Muscle layer of duodenum (tissue), 2 donors: Measurements from ENCODE around the gene PYGB.
A peak's percentile ranks its signal among the peaks of the same experiment; 100 is the strongest.
"Not testable (repeated sequence)": the region's sequence is repeated elsewhere in the genome, so short reads cannot be mapped to it uniquely, and the experiment has no call there.

Source experiments
- H3K27ac ChIP-seq: one replicate; pipeline ENCODE4 v1.7.0; 2013; ENCODE audit warnings: mild to moderate bottlenecking, low read length
- H3K27me3 ChIP-seq: one replicate; pipeline ENCODE4 v1.7.0; 2013; ENCODE audit warnings: low read depth, mild to moderate bottlenecking, control low read depth, low read length
- H3K36me3 ChIP-seq, 2 donors: one replicate each; pipeline ENCODE4 v1.7.0; 2013; ENCODE audit warnings: low read length in 2 of 2, control low read depth in 1 of 2, mild to moderate bottlenecking in 1 of 2; ENCODE audit not compliant: insufficient read depth in 2 of 2, control insufficient read depth in 1 of 2
- H3K4me1 ChIP-seq, 2 donors: one replicate each; pipeline ENCODE4 v1.7.0; 2013; ENCODE audit warnings: low read length in 2 of 2, mild to moderate bottlenecking in 2 of 2, control low read depth in 1 of 2, moderate library complexity in 1 of 2; ENCODE audit not compliant: insufficient read depth in 2 of 2, control insufficient read depth in 1 of 2
- H3K4me3 ChIP-seq, 2 donors: one replicate each; pipeline ENCODE4 v1.7.0; 2013; ENCODE audit warnings: low read length in 2 of 2, low read depth in 1 of 2, mild to moderate bottlenecking in 1 of 2
- H3K9me3 ChIP-seq, 2 donors: one replicate each; pipeline ENCODE4 v1.7.0; 2013; ENCODE audit warnings: low read length in 2 of 2, control low read depth in 1 of 2, mild to moderate bottlenecking in 1 of 2; ENCODE audit not compliant: control insufficient read depth in 1 of 2
- donor health status: healthy.

The PYGB gene

GRCh38 chr20:25308083-25308491 is 60.2 kb downstream of the PYGB start:
- no peaks in the 10 kb centered on the region for H3K27me3 ChIP-seq
- peaks cover 3 to 10% of the 10 kb centered on the region in 2 donors for H3K36me3 ChIP-seq
- no peaks in the 10 kb centered on the region for H3K9me3 ChIP-seq
- H3K27ac ChIP-seq: no peak overlapping the region
- peaks cover 16 to 22% of the 10 kb centered on the region in 2 donors for H3K4me1 ChIP-seq
- H3K4me3 ChIP-seq: no peak overlapping the region

DNA sequence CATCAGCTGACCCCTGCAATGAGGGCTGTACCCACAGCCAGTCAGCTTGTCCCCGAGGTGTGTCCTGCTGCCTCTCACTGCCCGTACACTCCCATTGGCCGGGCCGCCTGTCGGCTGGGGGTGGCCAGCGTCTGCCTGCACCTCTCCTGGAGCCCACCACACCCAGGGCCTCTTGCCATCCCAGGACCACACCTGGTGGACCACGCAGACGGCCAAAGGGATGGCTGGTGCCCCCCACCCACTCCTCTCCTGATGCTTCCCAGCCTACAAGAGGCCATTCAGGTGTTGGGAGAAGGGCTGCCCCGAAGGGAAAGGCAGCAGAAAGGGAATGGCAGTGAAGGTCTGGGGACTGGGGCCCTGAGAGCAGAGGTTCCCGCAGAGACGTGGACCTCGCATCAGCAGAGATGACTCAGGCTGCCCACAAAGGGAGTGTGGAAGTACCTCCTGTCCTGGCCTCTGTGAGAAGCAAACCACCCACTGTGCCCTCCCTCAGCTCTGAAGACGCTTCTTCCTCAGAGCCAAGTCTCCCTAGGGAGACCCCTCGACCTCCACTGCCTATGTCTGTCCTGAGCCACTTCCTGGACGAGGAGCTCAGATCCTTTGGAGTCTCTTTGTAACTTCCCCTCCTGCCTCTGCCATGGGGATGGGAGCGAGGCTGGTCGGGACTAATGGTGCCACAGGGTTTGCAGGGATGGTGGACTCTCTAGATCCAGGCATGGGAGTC is 60.9 kb downstream of the PYGB start:
- peaks cover 16 to 22% of the 10 kb centered on the region in 2 donors for H3K4me1 ChIP-seq
- H3K9me3 ChIP-seq: no peaks in the 10 kb centered on the region
- H3K27me3 ChIP-seq: no peaks in the 10 kb centered on the region
- peaks cover 3 to 4% of the 10 kb centered on the region in 2 donors for H3K36me3 ChIP-seq
- no peak overlapping the region for H3K4me3 ChIP-seq
- H3K27ac ChIP-seq: peak overlapping the region; percentile 90

DNA sequence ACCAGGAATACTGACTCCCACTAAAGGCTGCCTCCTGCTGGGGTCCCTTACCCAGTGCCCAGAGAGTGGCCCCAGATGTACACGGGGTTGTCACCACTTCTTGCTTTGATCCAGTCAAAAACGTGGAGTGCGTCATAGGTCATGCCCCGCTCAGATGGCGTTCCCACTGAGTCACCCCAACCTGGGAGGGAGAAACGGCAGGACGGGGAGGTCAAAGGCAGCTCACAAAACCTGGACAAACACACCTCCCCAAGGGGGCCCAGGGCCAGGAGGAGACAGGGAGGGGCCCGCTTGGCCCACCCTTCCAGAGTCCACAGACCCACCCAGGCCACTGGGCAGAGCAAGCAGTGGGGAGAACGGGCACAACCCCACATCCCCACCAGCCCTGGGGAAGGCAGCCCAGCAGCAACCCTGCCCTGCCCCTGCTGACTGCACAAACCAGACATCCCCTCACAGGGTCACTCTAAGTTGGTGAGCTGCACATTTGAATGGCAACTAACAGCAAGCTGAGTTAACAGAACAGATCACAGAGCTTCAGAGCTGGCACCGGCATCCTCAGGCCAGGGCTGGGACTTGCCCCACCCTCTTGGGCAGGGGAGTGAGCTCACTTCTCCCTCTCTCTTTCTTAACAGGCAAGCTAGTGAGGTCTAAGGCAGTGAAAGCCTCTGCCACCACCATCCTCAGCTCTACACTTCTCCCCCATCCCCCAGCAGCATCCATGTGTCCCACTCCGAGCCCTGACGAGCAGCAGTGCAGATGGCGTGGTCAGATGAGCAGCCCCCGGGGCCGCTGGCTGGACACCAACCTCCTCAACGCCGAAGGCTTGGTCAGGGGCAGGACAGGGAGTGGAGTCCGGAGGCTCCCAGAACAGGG is 61.7 kb downstream of the PYGB start:
- Histone ChIP-seq H3K9me3 (no peaks in the 10 kb centered on the region), H3K4me1 (peaks cover 16 to 22% of the 10 kb centered on the region in 2 donors), H3K4me3 (no peak overlapping the region), H3K27ac (peak overlapping the region; percentile 90), H3K27me3 (no peaks in the 10 kb centered on the region), H3K36me3 (peaks cover 3 to 5% of the 10 kb centered on the region in 2 donors)

DNA sequence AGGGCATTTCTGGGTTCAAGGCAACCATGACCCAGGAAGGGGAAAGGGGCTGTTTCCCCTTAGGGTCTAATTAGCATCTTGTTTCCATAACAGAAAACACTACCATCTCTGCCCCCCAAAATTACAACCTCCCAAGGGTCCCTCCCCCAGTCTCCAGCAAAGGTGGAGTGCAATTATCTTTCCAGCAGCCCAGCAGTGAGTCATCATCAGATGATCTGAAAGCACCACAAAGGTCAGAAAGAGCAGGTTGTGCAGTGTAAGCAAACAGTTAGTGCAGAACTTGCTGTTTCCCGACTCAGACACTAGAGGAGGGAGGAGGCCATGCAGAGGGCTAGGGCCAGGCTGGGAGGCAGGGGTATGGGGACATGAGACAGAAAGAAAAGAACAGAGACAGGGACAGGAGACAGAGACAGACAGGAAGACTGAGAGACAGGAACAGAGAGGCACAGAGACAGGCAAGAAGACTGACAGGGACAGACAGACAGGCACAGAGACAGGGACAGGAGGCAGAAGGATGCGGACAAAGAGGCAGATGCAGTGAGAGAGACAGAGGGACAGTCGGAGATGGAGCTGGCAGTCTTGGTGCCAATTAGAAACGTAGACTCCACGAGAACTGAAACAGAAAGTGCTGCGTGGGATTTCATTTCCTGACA is 62.5 kb downstream of the PYGB start:
- H3K4me1 ChIP-seq: peaks cover 16 to 22% of the 10 kb centered on the region in 2 donors
- H3K36me3 ChIP-seq: peaks cover 3 to 7% of the 10 kb centered on the region in 2 donors
- peak overlapping the region; percentile 90 for H3K27ac ChIP-seq
- no peaks in the 10 kb centered on the region for H3K9me3 ChIP-seq
- peak overlapping the region; percentile 35 to 61 for H3K4me3 ChIP-seq
- no peaks in the 10 kb centered on the region for H3K27me3 ChIP-seq

- H3K36me3 ChIP-seq: peaks cover 3 to 7% of the 10 kb centered on the region in 2 donors
- no peaks in the 10 kb centered on the region for H3K9me3 ChIP-seq
- no peaks in the 10 kb centered on the region for H3K27me3 ChIP-seq
- H3K27ac ChIP-seq: peak overlapping the region; percentile 90
- H3K4me3 ChIP-seq: peak overlapping the region; percentile 35 to 61
- peaks cover 16 to 22% of the 10 kb centered on the region in 2 donors for H3K4me1 ChIP-seq
These were observed 63.2 kb downstream of the PYGB start for GRCh38 chr20:25310921-25311728.

- peaks cover 16 to 26% of the 10 kb centered on the region in 2 donors for H3K4me1 ChIP-seq
- H3K4me3 ChIP-seq, H3K27ac ChIP-seq, H3K36me3 ChIP-seq, H3K9me3 ChIP-seq, H3K27me3 ChIP-seq: not testable (repeated sequence)
These were observed 64.8 kb downstream of the PYGB start for GRCh38 chr20:25312716-25313115.

DNA sequence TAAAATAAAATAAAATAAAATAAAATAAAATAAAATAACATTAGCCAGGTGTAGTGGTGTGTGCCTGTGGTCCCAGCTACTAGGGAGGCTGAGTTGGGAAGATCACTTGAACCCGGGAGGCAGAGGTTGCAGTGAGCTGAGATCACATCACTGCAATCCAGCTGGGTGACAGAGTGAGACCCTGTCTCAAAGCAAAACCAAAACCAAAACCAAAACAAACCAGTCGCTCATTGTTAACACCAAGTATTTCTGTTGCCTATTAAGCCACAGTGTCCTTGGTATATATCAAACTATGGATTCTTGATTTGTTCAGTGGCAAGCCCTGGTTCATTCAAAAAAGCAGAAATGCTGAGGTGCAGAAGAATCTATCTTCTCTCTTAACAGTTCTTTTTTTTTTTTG is 65.7 kb downstream of the PYGB start:
- no peaks in the 10 kb centered on the region for H3K27me3 ChIP-seq
- no peak overlapping the region for H3K4me3 ChIP-seq
- no peak overlapping the region for H3K27ac ChIP-seq
- no peaks in the 10 kb centered on the region for H3K9me3 ChIP-seq
- H3K36me3 ChIP-seq: peaks cover 0 to 7% of the 10 kb centered on the region in 2 donors
- peaks cover 16 to 26% of the 10 kb centered on the region in 2 donors for H3K4me1 ChIP-seq

- Histone ChIP-seq H3K9me3 (no peaks in the 10 kb centered on the region), H3K4me3 (no peak overlapping the region), H3K36me3 (peaks cover 0 to 7% of the 10 kb centered on the region in 2 donors), H3K4me1 (peaks cover 16 to 23% of the 10 kb centered on the region in 2 donors), H3K27me3 (no peaks in the 10 kb centered on the region), H3K27ac (no peak overlapping the region)
These were observed 66.9 kb downstream of the PYGB start for GRCh38 chr20:25314497-25315417.

DNA sequence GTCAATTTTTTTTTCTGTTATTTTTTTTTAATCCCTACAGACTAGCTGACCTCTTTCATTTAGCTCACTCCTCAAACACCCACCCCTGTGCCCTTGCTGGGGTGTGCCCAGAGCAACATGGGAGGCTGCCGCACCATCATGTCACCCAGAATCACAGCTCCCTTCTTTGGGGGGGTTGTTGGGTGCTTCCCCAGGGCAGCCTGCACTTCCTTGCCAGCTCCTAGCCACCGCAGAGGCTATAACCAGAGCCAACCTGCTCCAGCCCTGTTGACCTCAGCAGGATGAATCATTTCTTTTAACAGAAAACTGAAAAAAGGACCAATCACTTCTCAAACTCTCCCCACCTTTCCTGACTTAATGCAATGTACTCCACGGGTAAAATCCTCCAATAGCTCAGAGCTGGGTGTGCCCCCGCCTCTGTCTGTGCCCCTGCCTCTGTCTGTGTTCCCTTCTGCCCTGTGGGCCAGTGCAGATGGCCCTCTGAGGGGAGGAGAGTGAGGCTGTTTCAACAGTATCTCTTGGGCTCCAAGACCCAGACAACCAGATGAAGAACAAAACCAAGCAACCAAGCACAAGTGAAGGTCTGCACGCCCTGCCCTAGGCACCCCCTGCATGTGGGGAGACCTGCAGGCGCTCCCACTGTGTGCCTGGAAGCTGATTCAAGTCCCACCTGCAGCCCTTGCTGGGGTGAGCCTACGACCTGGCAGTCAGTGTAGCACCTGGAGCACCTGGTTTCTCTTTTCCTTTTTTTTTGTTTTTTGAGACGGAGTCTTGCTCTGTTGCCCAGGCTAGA is 67.7 kb downstream of the PYGB start:
- Histone ChIP-seq H3K36me3 (peaks cover 0 to 7% of the 10 kb centered on the region in 2 donors), H3K27ac (no peak overlapping the region)

More for the DNA sequence above, 67.7 kb downstream of the PYGB start:
- Histone ChIP-seq H3K4me3 (no peak overlapping the region), H3K4me1 (peaks cover 8 to 15% of the 10 kb centered on the region in 2 donors), H3K9me3 (no peaks in the 10 kb centered on the region), H3K27me3 (no peaks in the 10 kb centered on the region)
